Fibroblast of villous mesenchyme (primary cell): ENCODE data around the gene NEURL1B. TPM values are rescaled to one million over a fixed set of nuclear protein-coding genes. Genes with fewer than 3 reads are reported as not detected.
"Not testable (repeated sequence)": the region's sequence is repeated elsewhere in the genome, so short reads cannot be mapped to it uniquely, and the experiment has no call there.

Experiments used
- DNase-seq: peaks from one replicate; pipeline ENCODE4 v3.0.0-alpha.2; 2010; ENCODE audit warnings: low read depth
- H3K4me3 ChIP-seq: 2 replicates; pipeline ENCODE4 v1.5.1; 2011; ENCODE audit warnings: low read depth, mild to moderate bottlenecking, low read length
- total RNA-seq: library from RNA; depleted of rRNA; stranded (reverse); fragments of >200 nt; gene quantifications from 2 replicates; pipeline ENCODE4 v1.2.3, GENCODE V29; 2012
- TF ChIP-seq, protein P1 (sequence below): IDR thresholded peaks from 2 replicates; pipeline ENCODE4 v1.5.1; 2012; ENCODE audit warnings: low read depth, mild to moderate bottlenecking, low read length; ENCODE audit not compliant: insufficient read depth

NEURL1B gene
- total RNA-seq, 1 donor = 4.3 TPM

DNA sequence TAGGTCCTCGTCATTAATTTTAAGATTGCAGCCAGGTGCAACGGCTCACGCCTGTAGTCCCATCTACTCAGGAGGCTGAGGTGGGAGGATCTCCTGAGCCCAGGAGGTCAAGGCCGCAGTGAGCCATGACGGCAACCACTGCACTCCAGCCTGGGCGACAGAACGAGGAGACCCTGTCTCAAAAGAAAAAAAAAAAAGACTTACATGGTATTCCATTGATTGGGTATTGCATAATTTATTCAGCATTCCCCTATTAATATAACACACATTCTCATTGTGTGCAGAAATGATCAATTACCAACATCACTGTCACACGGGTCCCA is 67.1 kb downstream of the NEURL1B start:
- H3K4me3 ChIP-seq = no peak overlapping the region
- DNase-seq = no peak
- TF ChIP-seq, protein P1, sequence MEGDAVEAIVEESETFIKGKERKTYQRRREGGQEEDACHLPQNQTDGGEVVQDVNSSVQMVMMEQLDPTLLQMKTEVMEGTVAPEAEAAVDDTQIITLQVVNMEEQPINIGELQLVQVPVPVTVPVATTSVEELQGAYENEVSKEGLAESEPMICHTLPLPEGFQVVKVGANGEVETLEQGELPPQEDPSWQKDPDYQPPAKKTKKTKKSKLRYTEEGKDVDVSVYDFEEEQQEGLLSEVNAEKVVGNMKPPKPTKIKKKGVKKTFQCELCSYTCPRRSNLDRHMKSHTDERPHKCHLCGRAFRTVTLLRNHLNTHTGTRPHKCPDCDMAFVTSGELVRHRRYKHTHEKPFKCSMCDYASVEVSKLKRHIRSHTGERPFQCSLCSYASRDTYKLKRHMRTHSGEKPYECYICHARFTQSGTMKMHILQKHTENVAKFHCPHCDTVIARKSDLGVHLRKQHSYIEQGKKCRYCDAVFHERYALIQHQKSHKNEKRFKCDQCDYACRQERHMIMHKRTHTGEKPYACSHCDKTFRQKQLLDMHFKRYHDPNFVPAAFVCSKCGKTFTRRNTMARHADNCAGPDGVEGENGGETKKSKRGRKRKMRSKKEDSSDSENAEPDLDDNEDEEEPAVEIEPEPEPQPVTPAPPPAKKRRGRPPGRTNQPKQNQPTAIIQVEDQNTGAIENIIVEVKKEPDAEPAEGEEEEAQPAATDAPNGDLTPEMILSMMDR = no peak

DNA sequence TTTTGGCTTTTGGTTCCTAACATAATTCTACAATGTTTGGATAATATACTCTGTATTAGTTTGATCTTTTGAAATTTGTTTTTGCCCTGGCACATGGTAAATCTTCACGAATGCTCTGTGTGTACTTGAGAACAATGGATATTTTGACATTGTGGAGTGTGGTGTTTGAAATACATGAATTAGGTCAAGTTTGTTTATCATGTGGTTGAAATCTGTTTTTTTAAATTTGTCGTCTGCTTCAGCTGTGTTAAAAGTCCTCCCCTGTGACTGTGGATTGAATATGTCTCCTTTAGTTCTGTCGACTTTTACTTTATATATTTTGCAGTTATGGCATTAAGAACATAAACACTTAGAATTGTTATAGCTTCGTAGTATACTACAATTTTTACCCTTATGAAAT is 69.6 kb downstream of the NEURL1B start:
- no peak for DNase-seq
- TF ChIP-seq, protein P1 = no peak
- no peak overlapping the region for H3K4me3 ChIP-seq

DNA sequence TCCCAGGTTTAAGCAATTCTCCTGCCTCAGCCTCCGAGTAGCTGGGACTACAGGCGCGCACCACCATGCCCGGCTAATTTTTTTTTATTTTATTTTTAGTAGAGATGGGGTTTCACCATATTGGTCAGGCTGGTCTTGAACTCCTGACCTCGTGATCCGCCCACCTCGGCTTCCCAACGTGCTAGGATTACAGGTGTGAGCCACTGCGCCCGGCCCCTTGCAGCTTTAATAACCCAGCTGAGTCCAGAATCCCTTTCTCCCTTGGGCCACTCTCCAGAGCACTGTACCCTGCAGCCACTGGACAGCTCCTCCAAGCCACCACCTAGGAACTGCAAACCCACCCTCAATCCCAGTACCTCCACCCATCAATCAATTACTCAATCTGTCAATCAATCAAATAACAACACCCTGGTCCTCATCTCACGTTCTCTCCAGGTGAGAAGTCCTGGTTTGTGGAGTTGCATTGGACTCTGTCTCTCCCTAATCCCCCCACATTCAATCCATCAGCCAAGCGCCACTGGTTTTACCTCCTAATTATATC is 70.3 kb downstream of the NEURL1B start:
- H3K4me3 ChIP-seq, DNase-seq: not testable (repeated sequence)

DNA sequence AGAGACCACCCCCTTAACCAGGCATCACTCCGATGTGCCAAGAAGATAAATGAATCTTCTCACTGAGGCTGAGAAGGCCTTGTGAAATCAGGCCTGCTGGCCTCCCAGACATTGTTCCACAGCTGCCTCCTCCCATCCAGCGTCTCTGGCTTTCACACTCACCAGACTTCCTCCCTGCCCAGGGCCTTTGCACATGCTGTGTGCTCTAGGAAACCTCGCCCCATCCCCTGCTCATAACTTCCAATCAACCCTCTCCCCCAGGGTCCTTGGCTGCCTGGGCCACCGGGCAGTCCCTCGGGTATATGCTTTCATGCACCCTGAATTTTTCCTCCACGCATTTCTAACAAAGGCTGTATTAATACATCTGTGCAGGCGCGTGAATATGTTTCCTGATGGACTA is 71.5 kb downstream of the NEURL1B start:
- DNase-seq = no peak
- H3K4me3 ChIP-seq = no peak overlapping the region
- TF ChIP-seq, protein P1 = no peak

DNA sequence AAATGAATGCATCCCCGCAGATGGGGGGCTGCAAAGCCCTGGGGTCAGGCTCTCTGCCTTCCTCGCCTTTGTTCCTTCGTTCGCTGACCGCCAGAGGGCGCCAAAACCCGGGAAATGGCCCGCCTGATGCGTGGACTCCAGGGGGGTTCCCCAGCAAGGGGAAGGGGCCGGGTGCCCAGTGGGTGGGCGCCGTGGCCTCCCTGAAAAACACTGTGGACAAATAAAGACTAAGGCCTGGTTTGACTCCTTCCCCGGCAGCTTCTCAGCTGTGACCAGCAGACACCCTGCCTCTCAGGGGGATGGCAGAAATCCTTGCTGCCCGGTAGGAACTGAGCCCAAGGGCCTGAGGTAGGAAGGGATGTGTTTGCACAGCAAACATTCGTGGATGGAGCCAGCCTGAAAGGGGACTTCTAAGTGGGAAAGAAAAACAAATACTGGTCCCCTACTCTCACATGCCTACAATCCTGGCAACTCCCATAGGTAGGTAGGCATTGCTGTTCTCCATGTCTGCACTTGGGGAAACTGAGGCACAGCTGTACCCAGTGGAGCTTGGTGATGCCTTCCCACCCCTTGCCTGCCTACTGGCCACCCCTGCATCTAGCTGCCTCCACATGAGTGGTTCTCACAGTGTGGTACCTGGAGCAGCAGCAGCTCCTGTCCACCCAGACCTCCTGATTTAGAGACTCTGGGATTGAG is 72.2 kb downstream of the NEURL1B start:
- TF ChIP-seq, protein P1 = peak; percentile 87
- DNase-seq = no peak
- no peak overlapping the region for H3K4me3 ChIP-seq

DNA sequence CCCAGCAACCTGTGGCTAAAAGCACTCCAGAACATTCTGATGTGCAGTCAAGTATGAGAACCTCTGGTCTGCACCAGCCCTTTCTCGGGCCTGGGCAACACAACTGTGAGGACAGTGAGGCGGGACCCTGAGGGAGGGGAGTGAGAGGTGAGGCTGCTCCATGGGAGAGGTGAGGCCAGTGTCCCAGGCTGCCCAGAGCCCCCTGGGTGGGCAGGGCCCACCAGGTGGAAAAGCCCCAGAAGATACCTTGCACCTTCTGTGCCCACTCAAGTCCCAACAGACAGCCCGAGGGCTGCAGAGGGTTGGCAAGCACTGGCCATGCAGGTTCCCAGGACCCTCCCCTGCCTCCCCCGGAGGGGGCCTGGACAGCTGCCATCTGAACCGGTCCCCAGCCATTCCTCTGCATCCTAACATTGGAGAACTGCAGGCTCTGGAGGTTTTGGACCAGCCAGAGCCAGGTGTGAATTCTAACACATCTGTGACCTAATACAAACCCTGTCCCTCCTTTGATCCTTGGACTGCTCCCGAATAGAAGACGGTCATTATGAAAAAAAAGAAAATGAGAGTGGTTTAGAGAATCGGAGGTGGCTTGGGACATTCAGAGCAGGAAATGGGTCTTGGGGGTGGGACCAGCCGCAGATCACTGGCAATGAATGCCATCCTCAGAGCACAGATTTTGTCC is 72.9 kb downstream of the NEURL1B start:
- no peak overlapping the region for H3K4me3 ChIP-seq
- TF ChIP-seq, protein P1 = no peak
- no peak for DNase-seq

DNA sequence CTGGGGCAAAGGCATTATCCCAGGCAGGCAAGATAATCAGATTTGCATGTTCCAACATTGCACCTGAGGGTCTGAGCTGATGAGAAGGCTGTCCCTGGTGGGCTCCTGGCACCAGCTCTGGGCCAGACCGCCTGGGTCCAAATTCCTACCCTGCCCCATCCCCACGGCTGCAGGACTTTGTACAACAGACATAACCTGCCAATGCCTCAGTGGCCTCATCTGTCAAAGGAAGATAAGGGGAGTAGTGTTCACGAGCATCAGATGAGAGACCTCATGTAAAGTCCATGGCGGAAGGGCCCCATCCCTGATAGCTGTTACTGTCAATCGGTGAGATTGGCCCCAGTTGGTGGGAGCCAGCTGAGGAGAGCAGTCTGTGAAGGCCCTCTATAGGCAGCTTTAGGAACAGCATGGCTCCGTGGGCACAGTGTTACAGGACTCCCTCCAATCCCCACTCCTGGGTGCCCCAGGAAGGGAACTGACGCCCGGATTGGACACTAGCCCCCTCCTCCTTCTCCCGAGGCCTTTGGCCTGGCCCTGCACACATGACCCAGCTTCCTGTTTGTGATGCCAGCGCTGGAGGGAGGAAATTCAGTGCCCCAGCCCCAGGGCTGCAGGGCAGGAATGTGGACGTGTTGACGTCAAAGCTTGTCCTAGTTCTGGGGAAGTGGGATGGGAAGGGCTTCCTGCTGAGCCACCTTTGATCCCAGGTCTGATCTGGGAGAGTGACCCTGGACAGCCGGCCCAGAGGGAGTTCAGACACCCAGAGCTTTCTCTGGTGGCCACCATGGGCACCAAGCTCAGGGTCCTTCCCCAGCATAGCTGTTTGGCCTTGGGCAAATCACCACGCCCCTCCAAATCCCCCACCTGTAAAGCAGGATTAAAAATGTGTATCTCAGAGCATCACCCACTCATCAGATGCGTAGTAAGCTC is 73.7 kb downstream of the NEURL1B start:
- H3K4me3 ChIP-seq = no peak overlapping the region
- TF ChIP-seq, protein P1 = peak; percentile 94
- DNase-seq = peak; percentile 71
